Uterus (tissue), 4 donors: ENCODE measurements around the gene DNM3. TPM values are rescaled to one million over a fixed set of nuclear protein-coding genes. Genes with fewer than 3 reads are reported as not detected.

Source experiments
- DNase-seq, 2 donors: peaks; one replicate each; pipeline ENCODE4 v3.0.0-alpha.2; 2019 to 2020
- H3K27ac ChIP-seq, 2 donors: fragments of 200-600 bp; sonication (generic); 1 replicate in 1 of 2; 2 replicates in 1 of 2; pipeline ENCODE4 v1.5.1; 2016 to 2018
- H3K27me3 ChIP-seq, 2 donors: fragments of 200-600 bp; sonication (generic); one replicate each; pipeline ENCODE4 v1.5.1; 2018 to 2019; ENCODE audit warnings: control low read depth in 1 of 2
- H3K36me3 ChIP-seq, 2 donors: fragments of 200-600 bp; sonication (generic); one replicate each; pipeline ENCODE4 v1.5.1; 2019; ENCODE audit warnings: control low read depth in 1 of 2
- H3K4me1 ChIP-seq, 2 donors: fragments of 200-600 bp; sonication (generic); one replicate each; pipeline ENCODE4 v1.5.1; 2018 to 2019; ENCODE audit warnings: control low read depth in 1 of 2
- H3K4me3 ChIP-seq, 2 donors: fragments of 200-600 bp; sonication (generic); 1 replicate in 1 of 2; 2 replicates in 1 of 2; pipeline ENCODE4 v1.5.1; 2018 to 2019; ENCODE audit warnings: mild to moderate bottlenecking in 1 of 2
- H3K9me3 ChIP-seq, 2 donors: fragments of 200-600 bp; sonication (generic); one replicate each; pipeline ENCODE4 v1.5.1; 2019; ENCODE audit warnings: control low read depth in 1 of 2
- CTCF ChIP-seq, 4 experiments: fragments of 200-600 bp in 2 of 4; fragments of 450-650 bp in 2 of 4; sonication (generic) in 2 of 4; IDR thresholded peaks; one replicate each; pipeline ENCODE4 v1.5.1; 2016 to 2019; ENCODE audit warnings: antibody characterized with exemption in 4 of 4, mild to moderate bottlenecking in 2 of 4, moderate library complexity in 1 of 4
- POLR2A ChIP-seq, 2 donors: fragments of 450-650 bp; IDR thresholded peaks; one replicate each; pipeline ENCODE4 v1.6.1; 2016; ENCODE audit warnings: antibody characterized with exemption in 2 of 2, mild to moderate bottlenecking in 1 of 2, moderate library complexity in 1 of 2
- intact Hi-C: fragments of 100-400 bp; cut with DNase I; formaldehyde crosslinking; loops from one replicate; pipeline ENCODE4 v1.15.1; 2023; ENCODE audit warnings: low total_unique reads
- total RNA-seq, 4 donors: library from RNA; depleted of rRNA in 3 of 4; stranded (reverse); fragments of >200 nt in 3 of 4; gene quantifications; one replicate each; pipeline versions ENCODE4 v1.1.0 to v1.2.4, GENCODE V29; 2014 to 2023
- donor health status: DM: yes; HTN: yes; CAD: no.

Gene DNM3
- total RNA-seq, 4 donors from 2014 or later: 4.7 to 49.2 (median 14.6) TPM

DNA sequence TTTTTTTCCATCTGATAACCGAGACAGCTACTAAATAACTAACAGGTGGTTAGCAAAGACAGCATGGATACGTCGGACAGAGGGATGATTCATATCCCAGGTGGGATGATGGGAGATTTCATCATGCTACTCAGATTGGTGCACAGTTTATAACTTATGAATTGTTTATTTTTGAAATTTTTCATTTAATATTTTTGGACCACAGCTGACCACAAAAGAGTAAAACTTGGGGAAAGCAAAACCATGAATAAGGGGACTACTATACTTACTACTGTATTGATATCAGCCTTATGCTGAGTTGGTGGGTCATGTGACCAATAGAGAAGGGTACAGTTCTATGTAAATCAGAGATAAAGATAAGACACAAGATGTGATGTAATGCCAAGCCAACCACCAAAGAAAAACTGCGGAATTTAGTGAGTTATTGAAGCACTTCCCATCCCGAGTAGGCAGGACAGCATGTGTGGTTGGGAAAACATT lies 331.1 kb downstream of the DNM3 start:
- H3K9me3 ChIP-seq: no peaks in the 10 kb centered on the region
- H3K36me3 ChIP-seq: no peaks in the 10 kb centered on the region
- no peaks in the 10 kb centered on the region for H3K27me3 ChIP-seq
- TF ChIP-seq POLR2A (IDR thresholded peaks at IDR 0.05) (no peak), CTCF (IDR thresholded peaks at IDR 0.05) (no peak)
- H3K27ac ChIP-seq: no peak overlapping the region
- H3K4me3 ChIP-seq: no peak overlapping the region
- intact Hi-C loops: no loop called here
- no peak for DNase-seq
- H3K4me1 ChIP-seq: no peaks in the 10 kb centered on the region

- H3K9me3 ChIP-seq: no peaks in the 10 kb centered on the region
- no peak for DNase-seq
- no peak for TF ChIP-seq CTCF (IDR thresholded peaks at IDR 0.05)
- no peak for TF ChIP-seq POLR2A (IDR thresholded peaks at IDR 0.05)
- no peaks in the 10 kb centered on the region for H3K27me3 ChIP-seq
- no peak overlapping the region for H3K4me3 ChIP-seq
- H3K27ac ChIP-seq: no peak overlapping the region
- peaks cover 0 to 11% of the 10 kb centered on the region in 2 donors for H3K4me1 ChIP-seq
- H3K36me3 ChIP-seq: no peaks in the 10 kb centered on the region
- intact Hi-C loops: no loop called here
Observed at GRCh38 chr1:172176206-172176605, 334.9 kb downstream of the DNM3 start.

DNA sequence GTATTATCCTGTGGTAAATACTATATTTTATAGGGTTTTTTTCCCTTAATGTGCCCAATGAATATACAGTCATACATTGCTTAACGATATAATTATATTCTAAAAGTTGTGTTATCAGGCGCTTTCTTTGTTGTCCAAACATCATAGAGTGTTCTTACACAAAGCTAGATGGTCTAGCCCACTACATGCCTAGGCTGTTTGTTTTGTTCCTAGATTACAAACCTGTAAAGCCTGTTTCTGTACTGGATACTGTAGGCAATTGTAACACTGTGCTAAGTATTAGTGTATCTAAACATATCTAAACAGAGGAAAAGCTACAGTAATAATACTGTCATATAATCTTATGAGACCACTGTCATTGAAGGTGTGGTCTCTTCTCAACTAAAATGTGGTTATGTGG lies 336.6 kb downstream of the DNM3 start:
- Histone ChIP-seq H3K36me3 (no peaks in the 10 kb centered on the region), H3K4me1 (peaks cover 0 to 14% of the 10 kb centered on the region in 2 donors), H3K9me3 (no peaks in the 10 kb centered on the region), H3K4me3 (no peak overlapping the region), H3K27ac (no peak overlapping the region), H3K27me3 (no peaks in the 10 kb centered on the region)
- intact Hi-C loops: no loop called here
- TF ChIP-seq CTCF (IDR thresholded peaks at IDR 0.05) (no peak), POLR2A (IDR thresholded peaks at IDR 0.05) (no peak)
- no peak for DNase-seq

- Histone ChIP-seq H3K9me3 (no peaks in the 10 kb centered on the region), H3K27me3 (no peaks in the 10 kb centered on the region), H3K4me1 (peaks cover 0 to 17% of the 10 kb centered on the region in 2 donors), H3K36me3 (no peaks in the 10 kb centered on the region), H3K4me3 (no peak overlapping the region), H3K27ac (peak overlapping the region in 1 of 2 donors; percentile 86)
- TF ChIP-seq POLR2A (IDR thresholded peaks at IDR 0.05): no peak
- TF ChIP-seq CTCF (IDR thresholded peaks at IDR 0.05): no peak
- intact Hi-C loops: no loop called here
- DNase-seq: no peak
Observed at GRCh38 chr1:172178886-172179285, 337.6 kb downstream of the DNM3 start.

DNA sequence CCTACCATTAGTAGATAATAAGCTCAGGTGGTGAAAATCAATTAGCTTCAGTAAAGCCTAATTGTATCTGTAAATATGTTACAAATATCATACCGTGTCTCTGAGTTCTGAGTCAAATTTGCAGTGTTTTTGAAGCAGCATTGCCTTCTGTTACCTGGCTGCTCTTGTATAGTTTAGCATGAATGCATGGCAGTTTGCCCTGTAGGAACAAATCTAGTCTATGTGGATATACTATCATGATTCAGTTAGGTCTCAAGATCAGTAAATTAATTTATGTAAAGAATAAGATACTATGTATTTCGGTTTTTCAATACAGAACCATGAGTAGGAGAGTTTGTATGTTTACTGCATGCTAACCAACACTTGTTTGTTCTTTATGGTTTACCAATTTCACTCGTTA lies 338.6 kb downstream of the DNM3 start:
- DNase-seq: no peak
- Histone ChIP-seq H3K27me3 (no peaks in the 10 kb centered on the region), H3K36me3 (no peaks in the 10 kb centered on the region), H3K9me3 (no peaks in the 10 kb centered on the region), H3K27ac (peak overlapping the region; percentile 86 to 91), H3K4me3 (no peak overlapping the region), H3K4me1 (peaks cover 0 to 17% of the 10 kb centered on the region in 2 donors)
- intact Hi-C loops: no loop called here
- TF ChIP-seq CTCF (IDR thresholded peaks at IDR 0.05) (no peak), POLR2A (IDR thresholded peaks at IDR 0.05) (no peak)
